Endodermal cell (in vitro differentiated cells): ENCODE data around the gene MARVELD3. TPM values are rescaled to one million over a fixed set of nuclear protein-coding genes. Genes with fewer than 3 reads are reported as not detected.
A peak's percentile ranks its signal among the peaks of the same experiment; 100 is the strongest.

ENCODE experiments used
- DNase-seq: peaks from one replicate; pipeline ENCODE4 v3.0.0-alpha.2; 2017
- H3K27ac ChIP-seq: 2 replicates; pipeline ENCODE4 v1.5.1; 2013; ENCODE audit warnings: mild to moderate bottlenecking, low read depth, low read length, moderate library complexity
- H3K27me3 ChIP-seq: 2 replicates; pipeline ENCODE4 v1.6.1; 2013; ENCODE audit warnings: mild to moderate bottlenecking, low read length, moderate library complexity; ENCODE audit not compliant: insufficient read depth, control insufficient read depth, poor library complexity, severe bottlenecking
- H3K36me3 ChIP-seq: 2 replicates; pipeline ENCODE4 v1.7.0; 2013; ENCODE audit warnings: mild to moderate bottlenecking, low read length, moderate library complexity; ENCODE audit not compliant: control insufficient read depth, insufficient read depth
- H3K4me1 ChIP-seq: one replicate; pipeline ENCODE4 v1.7.0; 2013; ENCODE audit warnings: low read length; ENCODE audit not compliant: control insufficient read depth, insufficient read depth
- H3K4me3 ChIP-seq: 2 replicates; pipeline ENCODE4 v1.5.1; 2013; ENCODE audit warnings: mild to moderate bottlenecking, low read length, moderate library complexity
- H3K9ac ChIP-seq: 2 replicates; pipeline ENCODE4 v1.6.1; 2013; ENCODE audit warnings: mild to moderate bottlenecking, low read length, moderate library complexity; ENCODE audit not compliant: poor library complexity, severe bottlenecking; ENCODE audit errors: extremely low read depth
- H3K9me3 ChIP-seq: 2 replicates; pipeline ENCODE4 v1.6.1; 2013; ENCODE audit warnings: mild to moderate bottlenecking, low read length, moderate library complexity; ENCODE audit not compliant: control insufficient read depth
- H3K27ac Mint-ChIP-seq: 2 replicates; pipeline ENCODE4 v1.8.0; 2020; ENCODE audit warnings: mixed read lengths
- H3K27me3 Mint-ChIP-seq: 2 replicates; pipeline ENCODE4 v1.8.0; 2021; ENCODE audit warnings: mild to moderate bottlenecking, mixed read lengths; ENCODE audit not compliant: insufficient read depth
- H3K36me3 Mint-ChIP-seq: 2 replicates; pipeline ENCODE4 v1.8.0; 2020; ENCODE audit warnings: low read depth, mixed read lengths
- H3K4me1 Mint-ChIP-seq: 2 replicates; pipeline ENCODE4 v1.8.0; 2020; ENCODE audit warnings: mixed read lengths
- H3K4me3 Mint-ChIP-seq: 2 replicates; pipeline ENCODE4 v1.8.0; 2020; ENCODE audit warnings: mild to moderate bottlenecking, moderate library complexity, mixed read lengths
- H3K9me3 Mint-ChIP-seq: 2 replicates; pipeline ENCODE4 v1.8.0; 2020; ENCODE audit warnings: mild to moderate bottlenecking, mixed read lengths
- WGBS, 2 experiments: methylation state at CpG; one replicate each; pipeline versions ENCODE4 v1.1.5 to v1.1.7; 2013; ENCODE audit warnings: missing lambda C conversion rate in 2 of 2, mixed read lengths in 1 of 2; ENCODE audit not compliant: insufficient coverage in 1 of 2, insufficient read length in 1 of 2; 5-methylcytosine and 5-hydroxymethylcytosine counted together
- total RNA-seq, 2 donors: library from RNA; stranded (reverse); fragmentation: NEBNext Ultra II Directional in 1 of 2; extraction: Animal tissue kit (Norgen Biotek cat#: 25700) in 1 of 2; gene quantifications; 2 replicates in 1 of 2; 3 replicates in 1 of 2; pipeline ENCODE4 v1.2.1, GENCODE V29; 2021
- TF ChIP-seq, protein P1 (sequence below): fragments of 200-600 bp; sonication (generic); conservative IDR thresholded peaks from 2 replicates; pipeline ENCODE4 v1.5.0; 2021; ENCODE audit warnings: antibody characterized with exemption, mild to moderate bottlenecking

Gene MARVELD3
- total RNA-seq, 2 donors from 2014 or later = 17.6 to 21.8 TPM

GRCh38 chr16:71631776-71632175 is 5.8 kb downstream of the MARVELD3 start:
- no peak overlapping the region for H3K4me3 ChIP-seq
- no peak overlapping the region for H3K27ac ChIP-seq
- H3K27me3 Mint-ChIP-seq = peaks cover 20% of the 10 kb centered on the region
- no peak overlapping the region for H3K4me3 Mint-ChIP-seq
- no peaks in the 10 kb centered on the region for H3K36me3 ChIP-seq
- TF ChIP-seq, protein P1, sequence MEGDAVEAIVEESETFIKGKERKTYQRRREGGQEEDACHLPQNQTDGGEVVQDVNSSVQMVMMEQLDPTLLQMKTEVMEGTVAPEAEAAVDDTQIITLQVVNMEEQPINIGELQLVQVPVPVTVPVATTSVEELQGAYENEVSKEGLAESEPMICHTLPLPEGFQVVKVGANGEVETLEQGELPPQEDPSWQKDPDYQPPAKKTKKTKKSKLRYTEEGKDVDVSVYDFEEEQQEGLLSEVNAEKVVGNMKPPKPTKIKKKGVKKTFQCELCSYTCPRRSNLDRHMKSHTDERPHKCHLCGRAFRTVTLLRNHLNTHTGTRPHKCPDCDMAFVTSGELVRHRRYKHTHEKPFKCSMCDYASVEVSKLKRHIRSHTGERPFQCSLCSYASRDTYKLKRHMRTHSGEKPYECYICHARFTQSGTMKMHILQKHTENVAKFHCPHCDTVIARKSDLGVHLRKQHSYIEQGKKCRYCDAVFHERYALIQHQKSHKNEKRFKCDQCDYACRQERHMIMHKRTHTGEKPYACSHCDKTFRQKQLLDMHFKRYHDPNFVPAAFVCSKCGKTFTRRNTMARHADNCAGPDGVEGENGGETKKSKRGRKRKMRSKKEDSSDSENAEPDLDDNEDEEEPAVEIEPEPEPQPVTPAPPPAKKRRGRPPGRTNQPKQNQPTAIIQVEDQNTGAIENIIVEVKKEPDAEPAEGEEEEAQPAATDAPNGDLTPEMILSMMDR = no peak
- H3K9me3 ChIP-seq = no peaks in the 10 kb centered on the region
- no peak overlapping the region for H3K9ac ChIP-seq
- peaks cover 44% of the 10 kb centered on the region for H3K36me3 Mint-ChIP-seq
- peaks cover 9% of the 10 kb centered on the region for H3K4me1 Mint-ChIP-seq
- peaks cover 24% of the 10 kb centered on the region for H3K27me3 ChIP-seq
- no peak for DNase-seq
- no peaks in the 10 kb centered on the region for H3K4me1 ChIP-seq
- WGBS, 2 experiments = 93 to 99% methylated on average over 2 to 4 of the region's 4 CpGs
- H3K9me3 Mint-ChIP-seq = no peaks in the 10 kb centered on the region
- H3K27ac Mint-ChIP-seq = no peak overlapping the region

- Mint-ChIP-seq H3K4me3 (no peak overlapping the region), H3K27ac (no peak overlapping the region), H3K36me3 (peaks cover 47% of the 10 kb centered on the region), H3K4me1 (peaks cover 19% of the 10 kb centered on the region), H3K9me3 (peaks cover 2% of the 10 kb centered on the region), H3K27me3 (peaks cover 51% of the 10 kb centered on the region)
- Histone ChIP-seq H3K27ac (no peak overlapping the region), H3K27me3 (peaks cover 31% of the 10 kb centered on the region), H3K9me3 (no peaks in the 10 kb centered on the region), H3K4me1 (no peaks in the 10 kb centered on the region), H3K9ac (no peak overlapping the region), H3K36me3 (no peaks in the 10 kb centered on the region), H3K4me3 (no peak overlapping the region)
- 82 to 100% methylated on average over 1 to 2 of the region's 2 CpGs for WGBS, 2 experiments
- TF ChIP-seq, protein P1 = no peak
- no peak for DNase-seq
Measured at GRCh38 chr16:71635632-71636031, 9.6 kb downstream of the MARVELD3 start.

DNA sequence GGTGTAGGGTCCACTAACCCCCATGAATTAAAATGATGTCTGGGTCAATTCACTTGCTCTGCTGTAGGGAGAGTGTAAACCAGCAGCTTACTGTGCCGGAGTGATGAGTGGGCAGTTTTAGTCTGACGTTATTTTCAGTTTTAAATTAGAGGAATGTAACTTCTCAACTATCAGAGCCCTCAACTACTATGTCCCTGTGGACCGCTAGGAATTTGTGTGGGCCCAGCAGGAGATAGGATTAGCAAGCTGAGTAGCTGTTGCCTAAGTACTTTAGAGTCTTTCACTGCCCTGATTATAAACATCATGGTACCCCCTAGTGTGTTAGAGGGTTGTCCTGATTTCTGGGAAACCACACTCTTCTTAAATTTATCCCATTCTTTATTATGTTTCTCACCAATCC is 11.4 kb downstream of the MARVELD3 start:
- 29 to 43% methylated on average over 3 of the region's 3 CpGs for WGBS, 2 experiments
- H3K9ac ChIP-seq = no peak overlapping the region
- H3K9me3 Mint-ChIP-seq = peaks cover 2% of the 10 kb centered on the region
- peak overlapping the region; percentile 74 for H3K27ac Mint-ChIP-seq
- H3K27me3 Mint-ChIP-seq = peaks cover 59% of the 10 kb centered on the region
- DNase-seq = peak; percentile 91
- H3K9me3 ChIP-seq = no peaks in the 10 kb centered on the region
- no peak overlapping the region for H3K4me3 ChIP-seq
- peaks cover 48% of the 10 kb centered on the region for H3K36me3 Mint-ChIP-seq
- H3K4me3 Mint-ChIP-seq = no peak overlapping the region
- H3K4me1 ChIP-seq = no peaks in the 10 kb centered on the region
- peaks cover 19% of the 10 kb centered on the region for H3K4me1 Mint-ChIP-seq
- TF ChIP-seq, protein P1 = no peak
- H3K27ac ChIP-seq = no peak overlapping the region
- no peaks in the 10 kb centered on the region for H3K36me3 ChIP-seq
- H3K27me3 ChIP-seq = peaks cover 31% of the 10 kb centered on the region
